ENCODE data around the gene CGNL1.

GRCh38 chr15:57519806-57520205, 143.5 kb downstream of the CGNL1 start:
- TF ChIP-seq CTCF (IDR thresholded peaks at IDR 0.05; ENCODE audit: low read length) (no peak), EZH2 (IDR thresholded peaks at IDR 0.05; ENCODE audit: borderline replicate concordance, low read length) (no peak)
